NCI-H524 (cell line): Measurements from ENCODE around the gene OR2C3.
"Not testable (repeated sequence)": the region's sequence is repeated elsewhere in the genome, so short reads cannot be mapped to it uniquely, and the experiment has no call there.

Source experiments
- DNase-seq, 2 experiments: peaks; one replicate each; lab custom pipeline; 2025; lab: John Stamatoyannopoulos, UW

OR2C3 gene

GRCh38 chr1:247517795-247518612 is 18.2 kb downstream of the OR2C3 start:
- no peak for DNase-seq

- no peak for DNase-seq
Observed at GRCh38 chr1:247506831-247507230, 29.4 kb downstream of the OR2C3 start.

GRCh38 chr1:247500865-247501264 is 35.4 kb downstream of the OR2C3 start:
- no peak for DNase-seq

- DNase-seq, result no peak
Observed at GRCh38 chr1:247496581-247497285, 39.5 kb downstream of the OR2C3 start.

- DNase-seq, result no peak
Observed at GRCh38 chr1:247494767-247495166, 41.5 kb downstream of the OR2C3 start.

GRCh38 chr1:247493106-247493505 is 43.1 kb downstream of the OR2C3 start:
- no peak for DNase-seq

- no peak for DNase-seq
Observed at GRCh38 chr1:247491328-247491727, 44.9 kb downstream of the OR2C3 start.

- DNase-seq, result peak in 1 of 2 experiments; percentile 15
Observed at GRCh38 chr1:247487057-247487456, 49.2 kb downstream of the OR2C3 start.

- no peak for DNase-seq
Observed at GRCh38 chr1:247482747-247483146, 53.5 kb downstream of the OR2C3 start.

GRCh38 chr1:247476328-247477058 is 59.7 kb downstream of the OR2C3 start:
- DNase-seq, result not testable (repeated sequence)

GRCh38 chr1:247475793-247476192 is 60.4 kb downstream of the OR2C3 start:
- no peak for DNase-seq
